Measurements from ENCODE around the gene MFSD2B.
A peak's percentile ranks its signal among the peaks of the same experiment; 100 is the strongest.
"Not testable (repeated sequence)": the region's sequence is repeated elsewhere in the genome, so short reads cannot be mapped to it uniquely, and the experiment has no call there.

The MFSD2B gene

GRCh38 chr2:24018241-24018640, 8.4 kb downstream of the MFSD2B start:
- no peak for DNase-seq (ENCODE audit: low read depth)

DNA sequence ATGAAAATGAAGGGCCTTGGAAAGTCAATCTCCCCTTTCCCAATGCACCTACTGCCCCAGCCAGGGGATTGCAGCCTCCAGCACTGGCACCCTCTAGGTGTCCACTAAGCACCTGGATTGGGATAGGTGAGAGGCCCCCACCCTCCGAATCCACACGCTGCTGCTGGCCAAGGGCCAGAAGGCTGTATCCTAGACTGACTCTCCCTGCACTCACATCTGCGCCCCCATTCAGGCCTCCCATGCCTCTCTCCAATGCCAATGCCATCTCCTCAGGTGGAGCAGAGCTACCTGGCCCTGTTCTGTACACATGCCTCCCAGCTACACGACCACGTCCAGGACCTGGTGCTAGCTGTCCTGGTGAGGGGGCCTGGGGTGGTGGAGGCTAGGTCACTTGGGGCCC, 9.8 kb downstream of the MFSD2B start:
- DNase-seq (ENCODE audit: low read depth), result no peak

DNA sequence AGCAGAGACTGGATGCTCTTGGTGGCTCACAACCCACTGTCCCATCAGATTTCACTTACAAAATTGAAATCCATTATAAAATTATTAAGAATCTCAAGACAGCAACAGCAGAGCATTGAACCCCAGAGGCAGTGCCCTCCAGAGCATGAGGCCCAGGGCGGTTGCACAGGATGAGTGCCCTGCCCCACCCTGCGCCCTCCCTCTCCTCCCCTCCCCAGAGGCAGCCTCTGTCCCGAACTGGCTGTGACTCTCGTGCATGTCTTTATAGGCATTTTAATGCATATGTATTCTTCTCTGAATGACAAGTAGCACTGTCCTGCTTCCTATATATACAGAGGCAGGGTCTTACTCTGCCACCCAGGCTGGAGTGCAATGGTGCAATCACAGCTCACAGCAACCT, 10.4 kb downstream of the MFSD2B start:
- DNase-seq (ENCODE audit: low read depth), result no peak

- DNase-seq (ENCODE audit: low read depth), result no peak
Measured at GRCh38 chr2:24021122-24021998, 11.5 kb downstream of the MFSD2B start.

GRCh38 chr2:24022324-24022974, 12.6 kb downstream of the MFSD2B start:
- DNase-seq (ENCODE audit: low read depth), result no peak

GRCh38 chr2:24022975-24023575, 13.2 kb downstream of the MFSD2B start:
- DNase-seq (ENCODE audit: low read depth), result no peak

DNA sequence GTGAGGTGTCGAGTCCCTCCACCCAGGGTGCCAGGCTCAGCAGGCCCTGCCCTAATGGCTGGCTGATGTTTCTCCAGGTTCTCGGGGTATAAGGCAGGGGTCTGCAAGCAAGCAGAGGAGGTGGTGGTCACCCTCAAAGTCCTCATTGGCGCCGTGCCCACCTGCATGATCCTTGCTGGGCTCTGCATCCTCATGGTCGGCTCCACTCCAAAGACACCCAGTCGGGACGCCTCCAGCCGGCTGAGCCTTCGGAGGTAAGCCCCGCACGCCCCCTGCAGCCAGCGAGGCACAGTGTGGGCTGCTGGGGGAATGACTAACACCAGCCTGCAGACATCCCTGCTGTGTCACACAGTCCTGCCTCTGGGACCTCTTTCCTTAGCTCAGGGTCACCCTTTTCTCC, 14.1 kb downstream of the MFSD2B start:
- DNase-seq (ENCODE audit: low read depth), result no peak

GRCh38 chr2:24024996-24025663, 15.2 kb downstream of the MFSD2B start:
- no peak for DNase-seq (ENCODE audit: low read depth)

DNA sequence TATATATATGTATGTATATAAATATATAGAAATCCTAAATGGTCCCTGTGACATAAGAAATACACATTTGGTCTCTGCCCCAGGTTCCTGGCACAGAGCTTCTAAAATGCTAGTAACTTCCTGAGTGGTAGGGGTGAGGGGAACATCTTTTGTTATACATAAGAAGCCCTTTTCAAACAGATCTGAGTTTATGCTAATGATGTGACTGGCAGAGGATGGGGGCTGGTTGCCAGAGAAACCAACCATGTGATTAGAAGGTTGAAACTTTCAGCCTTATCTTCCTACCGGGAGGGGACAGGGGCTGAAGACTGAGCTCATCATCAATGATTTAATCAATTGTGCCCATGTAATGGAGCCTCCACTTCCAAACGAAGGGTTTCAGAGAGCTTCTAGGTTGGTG, 16.3 kb downstream of the MFSD2B start:
- DNase-seq (ENCODE audit: low read depth), result no peak

DNA sequence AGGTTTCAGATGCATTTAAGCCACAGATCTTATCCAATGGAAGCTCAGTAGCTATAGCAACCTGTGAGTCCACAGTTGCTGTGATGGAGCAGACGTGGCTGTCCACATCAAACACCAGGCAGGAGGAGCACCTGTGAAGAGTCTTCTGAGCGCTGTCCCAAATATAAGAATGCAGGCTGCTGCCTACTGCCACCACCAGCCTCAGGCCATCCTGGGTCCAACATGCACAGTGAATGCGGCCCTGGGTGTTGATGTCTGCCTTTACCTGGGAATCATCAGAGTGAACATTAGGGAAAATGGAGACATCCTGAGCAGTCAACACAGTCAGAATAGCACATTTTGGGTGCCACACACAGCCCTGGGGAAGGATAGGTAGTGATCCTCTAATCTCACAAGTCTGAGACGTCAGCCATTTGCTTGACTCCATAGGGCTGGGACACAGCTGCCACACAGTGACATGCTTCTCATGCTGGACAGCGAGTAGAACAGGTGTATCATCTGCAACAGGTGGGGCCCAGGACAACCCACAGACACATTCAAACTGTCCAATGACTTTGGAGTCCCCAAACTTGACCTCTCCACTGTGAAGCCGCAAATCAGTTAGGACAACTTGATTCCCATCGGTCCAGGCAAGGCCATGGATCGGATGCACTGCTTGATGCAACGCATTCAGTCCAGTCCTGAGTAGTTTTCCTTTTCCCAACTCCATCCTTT, 29.1 kb downstream of the MFSD2B start:
- no peak for DNase-seq (ENCODE audit: low read depth)

DNA sequence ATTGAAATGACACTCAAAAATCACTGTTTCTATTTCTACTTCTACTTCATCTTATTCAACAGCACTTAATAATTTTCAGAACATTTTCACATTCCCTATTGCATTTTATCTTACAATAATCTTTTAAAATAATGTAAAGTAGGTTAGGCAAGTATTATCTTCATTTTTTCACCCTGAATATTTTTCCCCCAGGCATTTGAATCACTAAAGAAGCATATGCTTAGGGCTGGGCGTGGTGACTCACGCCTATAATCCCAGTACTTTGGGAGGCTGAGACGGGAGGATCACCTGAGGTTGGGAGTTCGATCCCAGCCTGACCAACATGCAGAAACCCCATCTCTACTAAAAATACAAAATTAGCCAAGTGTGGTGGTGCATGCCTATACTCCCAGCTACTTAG, 30.6 kb downstream of the MFSD2B start:
- no peak for DNase-seq (ENCODE audit: low read depth)

GRCh38 chr2:24043133-24043532, 33.2 kb downstream of the MFSD2B start:
- DNase-seq (ENCODE audit: low read depth), result not testable (repeated sequence)

DNA sequence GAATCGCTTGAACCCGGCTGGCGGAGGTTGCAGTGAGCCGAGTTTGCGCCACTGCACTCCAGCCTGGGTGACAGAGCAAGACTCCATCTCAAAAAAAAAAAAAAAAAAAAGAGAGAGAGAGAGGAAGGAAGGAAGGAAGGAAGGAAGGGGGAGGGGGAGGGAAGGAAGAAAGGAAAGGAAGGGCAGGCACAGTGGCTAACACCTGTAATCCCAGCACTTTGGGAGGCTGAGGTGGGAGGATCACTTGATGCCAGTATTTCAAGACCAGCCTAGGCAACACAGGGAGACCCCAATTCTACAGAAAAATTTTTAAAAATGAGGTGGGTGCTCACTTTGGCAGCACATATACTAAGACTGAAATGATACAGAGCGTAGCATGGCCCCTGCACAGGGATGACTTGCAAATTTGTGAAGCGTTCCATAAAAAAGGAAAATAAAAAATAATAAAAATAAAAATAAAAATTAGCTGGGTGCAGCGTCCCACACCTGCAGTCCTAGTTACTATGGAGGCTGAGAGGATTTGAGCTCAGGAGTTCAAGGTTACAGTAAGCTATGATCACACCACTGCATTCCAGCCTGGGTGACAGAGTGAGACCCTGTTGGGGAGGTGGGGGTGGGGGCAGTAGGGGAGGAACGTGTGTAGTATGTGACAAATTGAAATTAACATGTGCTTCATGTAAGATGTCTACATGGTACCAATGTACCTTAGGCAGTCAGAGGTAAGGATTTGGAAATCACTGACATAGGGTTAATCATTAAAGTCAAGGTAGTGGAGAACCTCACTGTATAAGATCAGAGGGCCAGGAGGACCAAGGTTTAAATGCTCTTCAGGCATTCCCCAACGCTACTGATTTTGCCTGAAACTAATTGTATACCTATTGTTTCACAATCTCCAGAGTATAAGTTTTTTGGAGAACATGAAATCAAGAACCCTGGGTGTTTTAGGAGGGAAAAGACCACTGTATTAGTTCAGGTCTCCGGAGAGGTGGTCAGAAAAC, 35.9 kb downstream of the MFSD2B start:
- no peak for DNase-seq (ENCODE audit: low read depth)

DNA sequence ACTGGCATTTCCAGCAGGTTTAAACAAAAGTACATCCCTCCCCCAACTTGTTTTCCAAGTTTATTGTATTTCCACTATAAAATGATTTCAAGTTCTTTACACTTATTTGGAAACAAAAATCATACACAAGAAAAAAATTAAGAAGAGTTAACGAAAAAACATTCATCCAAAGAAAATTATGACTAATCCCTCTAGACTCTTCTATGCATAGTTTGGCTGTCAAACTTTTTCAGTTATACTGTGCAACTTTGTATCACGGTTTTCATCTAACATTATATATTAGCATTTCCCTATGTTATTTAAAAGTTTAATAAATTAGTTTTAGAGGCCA, 36.7 kb downstream of the MFSD2B start:
- DNase-seq (ENCODE audit: low read depth), result no peak

GRCh38 chr2:24046930-24047702, 37.2 kb downstream of the MFSD2B start, which contains the start of gene WDCP:
TSS of gene WDCP (minus strand) at chr2:24047391. CDS start at chr2:24039494, 7,897 bp downstream.
- peak; percentile 89 for DNase-seq (ENCODE audit: low read depth)

DNA sequence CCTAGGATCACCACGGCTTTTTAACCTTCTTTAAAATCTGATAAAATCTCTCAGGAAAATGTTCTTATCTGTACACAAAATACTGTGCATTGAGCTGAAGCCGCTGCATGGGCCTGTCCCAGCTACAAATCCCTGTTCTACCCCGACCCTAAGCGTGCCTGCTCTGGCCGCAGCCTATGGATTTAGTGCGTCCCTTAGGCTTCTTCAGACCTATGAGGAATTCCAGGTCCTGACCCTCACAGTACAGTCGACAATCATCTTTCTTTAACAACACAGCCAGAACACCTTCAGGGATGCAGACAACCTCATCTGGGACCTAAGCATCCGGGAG, 37.8 kb downstream of the MFSD2B start:
- DNase-seq (ENCODE audit: low read depth), result no peak

DNA sequence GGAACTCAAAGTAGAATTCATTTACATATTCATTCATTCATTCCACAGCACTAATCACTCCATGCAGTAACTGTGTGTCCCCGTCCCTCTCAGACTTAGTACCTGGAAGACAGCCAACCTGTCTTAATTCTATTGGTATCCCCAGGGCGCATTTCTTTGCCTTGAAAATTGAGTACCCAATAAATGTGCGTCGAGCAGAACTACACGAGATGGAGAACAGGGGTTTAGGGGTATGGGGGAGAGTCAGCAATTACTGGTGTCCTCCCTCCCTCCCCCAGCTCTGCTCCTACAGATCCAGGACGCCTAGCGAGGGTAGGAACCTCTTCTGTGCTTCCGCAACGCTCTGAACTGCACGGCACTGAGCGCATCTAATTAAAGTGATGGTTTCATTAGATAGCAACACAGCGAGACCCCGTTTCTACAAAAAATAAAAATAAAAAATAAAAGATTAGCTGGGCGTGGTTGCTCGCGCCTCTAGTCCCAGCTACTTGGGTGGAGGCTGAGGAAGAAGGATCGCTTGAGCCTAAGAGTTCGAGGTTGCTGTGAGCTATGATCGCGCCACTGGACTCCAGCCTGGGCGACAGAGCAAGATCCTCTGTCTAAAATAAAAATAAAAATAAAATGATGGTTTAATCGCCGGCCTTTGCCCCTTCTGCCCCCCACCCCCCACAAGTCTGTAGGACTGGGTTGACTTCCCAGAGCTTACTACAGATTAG, 39.0 kb downstream of the MFSD2B start:
- no peak for DNase-seq (ENCODE audit: low read depth)

GRCh38 chr2:24049485-24050021, 39.7 kb downstream of the MFSD2B start, which contains the start of gene FKBP1B:
TSS of gene FKBP1B (plus strand) at chr2:24049741. CDS start at chr2:24049850, 109 bp downstream.
- DNase-seq (ENCODE audit: low read depth), result peak; percentile 32
